Common myeloid progenitor, CD34-positive (primary cell): ENCODE data around the gene CCL27.
A peak's percentile ranks its signal among the peaks of the same experiment; 100 is the strongest.

Source experiments
- CTCF ChIA-PET: fragments of 350-600 bp; sonication (Branson Sonifier 250); formaldehyde crosslinking; loops from one replicate; lab custom pipeline; 2021; ENCODE audit warnings: antibody characterized with exemption; lab: Charles Lee
- POLR2A ChIA-PET: fragments of 350-600 bp; sonication (Branson Sonifier 250); formaldehyde crosslinking; loops from one replicate; lab custom pipeline; 2021; ENCODE audit warnings: antibody characterized with exemption; lab: Charles Lee
- DNase-seq, 3 donors: peaks; one replicate each; pipeline versions ENCODE4 v3.0.0 to v3.0.0-alpha.2; 2013
- H3K27ac ChIP-seq, 2 experiments: 1 replicate in 1 of 2; 2 replicates in 1 of 2; pipeline ENCODE4 v1.7.0; 2013; ENCODE audit warnings: inconsistent platforms in 2 of 2, low read length in 2 of 2, mild to moderate bottlenecking in 2 of 2, low read depth in 1 of 2, moderate library complexity in 1 of 2; ENCODE audit not compliant: severe bottlenecking in 2 of 2, insufficient read depth in 1 of 2, poor library complexity in 1 of 2
- H3K27me3 ChIP-seq, 5 experiments: replicated peaks in 2 of 5; 1 replicate in 3 of 5; 2 replicates in 2 of 5; pipeline versions ENCODE4 v1.6.1 to v1.7.0; 2013; ENCODE audit warnings: low read length in 4 of 5, mild to moderate bottlenecking in 2 of 5, moderate library complexity in 2 of 5, inconsistent platforms in 1 of 5; ENCODE audit not compliant: insufficient read depth in 5 of 5, control insufficient read depth in 4 of 5
- H3K36me3 ChIP-seq, 4 experiments: 1 replicate in 2 of 4; 2 replicates in 2 of 4; pipeline versions ENCODE4 v1.6.1 to v1.7.0; 2013; ENCODE audit warnings: low read length in 3 of 4, control low read depth in 1 of 4, mild to moderate bottlenecking in 1 of 4; ENCODE audit not compliant: control insufficient read depth in 4 of 4, insufficient read depth in 4 of 4
- H3K4me1 ChIP-seq, 4 experiments: 1 replicate in 3 of 4; 2 replicates in 1 of 4; pipeline versions ENCODE4 v1.6.1 to v1.7.1; 2013; ENCODE audit warnings: low read length in 3 of 4, mild to moderate bottlenecking in 3 of 4, control low read depth in 1 of 4, inconsistent platforms in 1 of 4, moderate library complexity in 1 of 4; ENCODE audit not compliant: control insufficient read depth in 4 of 4, insufficient read depth in 4 of 4; ENCODE audit errors: control extremely low read depth in 1 of 4
- H3K4me3 ChIP-seq, 7 experiments: 1 replicate in 4 of 7; 2 replicates in 3 of 7; pipeline versions ENCODE4 v1.5.1 to v1.7.0; 2013; ENCODE audit warnings: mild to moderate bottlenecking in 7 of 7, low read length in 6 of 7, moderate library complexity in 6 of 7, inconsistent platforms in 2 of 7, low read depth in 2 of 7, control low read depth in 1 of 7; ENCODE audit not compliant: insufficient read depth in 4 of 7, control insufficient read depth in 1 of 7; ENCODE audit errors: extremely low read depth in 1 of 7
- H3K9me3 ChIP-seq, 5 experiments: 1 replicate in 4 of 5; 2 replicates in 1 of 5; pipeline versions ENCODE4 v1.6.1 to v1.7.1; 2013; ENCODE audit warnings: low read length in 4 of 5, mild to moderate bottlenecking in 2 of 5, inconsistent platforms in 1 of 5, low read depth in 1 of 5, moderate library complexity in 1 of 5; ENCODE audit not compliant: control insufficient read depth in 4 of 5, insufficient read depth in 2 of 5; ENCODE audit errors: control extremely low read depth in 1 of 5
- WGBS: methylation state at CpG from one replicate; pipeline ENCODE4 v1.1.5; 2013; ENCODE audit not compliant: insufficient coverage; 5-methylcytosine and 5-hydroxymethylcytosine counted together

Gene CCL27

GRCh38 chr9:34651876-34652601 is 10.4 kb downstream of the CCL27 start, which contains the start of gene IL11RA:
Gene IL11RA (plus strand): TSS chr9:34652185. CDS start chr9:34655218, 3,033 bp downstream.
- peaks cover 7 to 33% (median 31%) of the 10 kb centered on the region in 4 experiments for H3K4me1 ChIP-seq
- 48% methylated on average over 19 of the region's 24 CpGs for WGBS
- DNase-seq, result peak in 2 of 3 donors; percentile 61 to 66
- H3K27ac ChIP-seq, result no peak within 1 kb of the TSS
- H3K36me3 ChIP-seq, result peaks cover 6 to 37% (median 17%) of the 10 kb centered on the region in 4 experiments
- no peaks in the 10 kb centered on the region for H3K27me3 ChIP-seq
- no peaks in the 10 kb centered on the region for H3K9me3 ChIP-seq
- ChIA-PET POLR2A (no interaction called here), CTCF (interaction anchor here (2.3 kb wide), 1 partner anchor 9 kb away, joined by 8 read pairs; the partner anchor contains the start of gene CCL27)
- peak within 1 kb of the TSS in 2 of 7 experiments; percentile 25 to 29 for H3K4me3 ChIP-seq

DNA sequence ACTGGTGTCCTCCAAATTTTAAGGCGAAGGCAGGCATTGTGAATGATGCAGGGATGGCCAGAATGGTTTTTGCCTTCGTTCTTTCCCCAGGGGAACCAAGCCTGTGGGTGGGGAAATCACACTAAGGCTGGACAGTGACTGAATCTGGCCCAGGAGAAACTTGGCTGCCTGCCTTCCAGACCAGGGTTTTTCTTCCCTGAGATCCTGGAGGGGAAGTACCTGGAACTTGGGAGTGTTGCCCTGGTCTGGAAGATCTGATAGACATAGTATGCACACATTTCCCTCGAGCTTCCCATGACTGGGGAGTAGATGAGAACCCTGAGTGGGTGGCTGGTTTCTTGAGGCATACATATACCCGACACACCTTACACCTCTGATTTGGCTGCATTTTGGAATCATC is 11.1 kb downstream of the CCL27 start:
- Histone ChIP-seq H3K9me3 (no peaks in the 10 kb centered on the region), H3K27ac (no peak overlapping the region), H3K4me3 (no peak overlapping the region), H3K36me3 (peaks cover 6 to 37% (median 17%) of the 10 kb centered on the region in 4 experiments), H3K27me3 (no peaks in the 10 kb centered on the region), H3K4me1 (peaks cover 7 to 35% (median 34%) of the 10 kb centered on the region in 4 experiments)
- DNase-seq, result no peak
- 100% methylated on average over 2 of the region's 4 CpGs for WGBS
- ChIA-PET POLR2A (no interaction called here), CTCF (interaction anchor here (1.2 to 2.3 kb wide), 2 partner anchors 10 to 14 kb away, joined by 3 to 8 read pairs; partner anchors contain the start of gene CCL27)

DNA sequence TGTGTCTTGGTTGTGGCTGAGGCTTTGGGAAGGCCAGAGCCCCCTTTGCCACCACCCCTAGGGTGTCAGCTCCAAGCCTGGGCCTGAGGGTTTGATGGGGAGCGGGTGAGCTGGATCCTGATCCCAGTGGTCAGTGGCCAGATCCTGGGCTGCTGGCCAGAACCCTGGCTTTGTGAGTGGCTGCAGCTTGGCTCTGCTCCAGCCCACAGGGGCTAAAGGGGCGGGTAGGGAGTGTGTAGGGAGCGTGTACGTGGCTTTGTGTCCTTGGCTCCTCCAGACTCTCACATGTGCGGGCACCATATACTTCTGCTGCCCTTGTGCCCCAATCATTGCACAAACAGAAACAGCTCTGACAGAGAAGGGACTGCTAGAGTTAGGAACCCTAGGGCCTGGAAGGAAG is 11.6 kb downstream of the CCL27 start:
- no peaks in the 10 kb centered on the region for H3K27me3 ChIP-seq
- H3K4me3 ChIP-seq, result no peak overlapping the region
- WGBS, result 100% methylated on average over 2 of the region's 5 CpGs
- CTCF ChIA-PET, result interaction anchor here (0.9 to 2.3 kb wide), 3 partner anchors 11 to 26 kb away, joined by 3 to 8 read pairs (median 3); partner anchors contain the start of gene CCL27
- H3K9me3 ChIP-seq, result no peaks in the 10 kb centered on the region
- peaks cover 6 to 37% (median 17%) of the 10 kb centered on the region in 4 experiments for H3K36me3 ChIP-seq
- no peak for DNase-seq
- H3K27ac ChIP-seq, result no peak overlapping the region
- peaks cover 9 to 40% (median 38%) of the 10 kb centered on the region in 4 experiments for H3K4me1 ChIP-seq
- POLR2A ChIA-PET, result no interaction called here

DNA sequence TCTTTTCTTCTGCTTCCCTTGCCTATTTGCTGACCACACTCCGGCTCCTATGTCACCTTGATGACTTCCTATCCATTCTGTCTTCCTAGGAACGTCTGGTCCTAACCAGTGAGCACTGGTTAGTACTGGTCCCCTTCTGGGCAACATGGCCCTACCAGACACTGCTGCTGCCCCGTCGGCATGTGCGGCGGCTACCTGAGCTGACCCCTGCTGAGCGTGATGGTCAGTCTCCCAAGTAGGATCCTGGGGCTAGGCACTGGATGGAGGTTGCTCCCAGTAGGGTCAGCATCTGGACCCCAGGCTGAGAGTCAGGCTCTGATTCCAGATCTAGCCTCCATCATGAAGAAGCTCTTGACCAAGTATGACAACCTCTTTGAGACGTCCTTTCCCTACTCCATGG is 13.8 kb downstream of the CCL27 start:
- no peak for DNase-seq
- Histone ChIP-seq H3K9me3 (no peaks in the 10 kb centered on the region), H3K27me3 (no peaks in the 10 kb centered on the region), H3K36me3 (peaks cover 6 to 37% (median 17%) of the 10 kb centered on the region in 4 experiments), H3K4me1 (peaks cover 9 to 37% (median 36%) of the 10 kb centered on the region in 4 experiments), H3K27ac (no peak overlapping the region), H3K4me3 (no peak overlapping the region)
- CTCF ChIA-PET, result interaction anchor here (1.4 to 7.8 kb wide), 3 partner anchors 12 to 31 kb away, joined by 4 to 96 read pairs (median 84); partner anchors contain the start of genes CCL27 and SIGMAR1
- POLR2A ChIA-PET, result interaction anchor here (0.7 to 1.3 kb wide), 2 partner anchors 13 to 1125 kb away, joined by 3 to 5 read pairs; no protein-coding TSS in a partner anchor
- WGBS, result 94% methylated on average over 8 of the region's 8 CpGs

- Histone ChIP-seq H3K27me3 (no peaks in the 10 kb centered on the region), H3K4me1 (peaks cover 9 to 27% (median 26%) of the 10 kb centered on the region in 4 experiments), H3K36me3 (peaks cover 6 to 37% (median 17%) of the 10 kb centered on the region in 4 experiments), H3K4me3 (peak overlapping the region in 6 of 7 experiments; percentile 69 to 90 (median 81)), H3K27ac (peak overlapping the region; percentile 46 to 78), H3K9me3 (no peaks in the 10 kb centered on the region)
- ChIA-PET POLR2A (interaction anchor here (0.6 to 1.3 kb wide), 2 partner anchors 14 to 191 kb away, joined by 3 to 5 read pairs; no protein-coding TSS in a partner anchor), CTCF (interaction anchor here (1.0 to 7.8 kb wide), 4 partner anchors 11 to 51 kb away, joined by 4 to 96 read pairs (median 44); partner anchors contain the start of genes CCL27 and SIGMAR1)
- no peak for DNase-seq
- WGBS, result 74% methylated on average over 4 of the region's 10 CpGs
These were observed 14.8 kb downstream of the CCL27 start for GRCh38 chr9:34647651-34648050.

DNA sequence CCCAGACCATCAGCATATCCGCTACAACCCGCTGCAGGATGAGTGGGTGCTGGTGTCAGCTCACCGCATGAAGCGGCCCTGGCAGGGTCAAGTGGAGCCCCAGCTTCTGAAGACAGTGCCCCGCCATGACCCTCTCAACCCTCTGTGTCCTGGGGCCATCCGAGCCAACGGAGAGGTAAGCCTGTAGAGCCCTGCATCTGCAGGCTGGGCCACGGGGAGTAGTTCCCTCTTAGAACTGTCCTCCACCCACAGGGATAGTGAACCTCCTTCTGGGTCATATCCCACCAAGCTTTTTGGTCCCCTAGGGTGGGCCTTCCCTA is 15.4 kb downstream of the CCL27 start:
- CTCF ChIA-PET, result interaction anchor here (1.0 to 7.8 kb wide), 8 partner anchors 11 to 54 kb away, joined by 3 to 96 read pairs (median 4); partner anchors contain the start of genes CCL27, DCTN3 and SIGMAR1
- WGBS, result 5% methylated on average over 7 of the region's 8 CpGs
- Histone ChIP-seq H3K4me3 (peak overlapping the region; percentile 69 to 90 (median 82)), H3K27ac (peak overlapping the region; percentile 46 to 78), H3K36me3 (peaks cover 6 to 37% (median 17%) of the 10 kb centered on the region in 4 experiments), H3K4me1 (peaks cover 9 to 23% (median 21%) of the 10 kb centered on the region in 4 experiments), H3K9me3 (no peaks in the 10 kb centered on the region), H3K27me3 (no peaks in the 10 kb centered on the region)
- DNase-seq, result no peak
- POLR2A ChIA-PET, result no interaction called here
